HAP-1 (cell line): ENCODE measurements around the gene ZNF674.
"Not testable (repeated sequence)": the region's sequence is repeated elsewhere in the genome, so short reads cannot be mapped to it uniquely, and the experiment has no call there.

ENCODE experiments used
- DNase-seq, 2 experiments: peaks; one replicate each; pipeline ENCODE4 v3.0.0-alpha.2; 2016 to 2020; ENCODE audit warnings: low spot score in 2 of 2
- H3K27me3 ChIP-seq: fragments of 250-450 bp; sonication (Bioruptor Pico); 2 replicates; pipeline ENCODE4 v1.5.1; 2020; ENCODE audit warnings: low read depth, mild to moderate bottlenecking, moderate library complexity
- H3K36me3 ChIP-seq: fragments of 250-450 bp; sonication (Bioruptor Pico); replicated peaks from 2 replicates; pipeline ENCODE4 v1.5.1; 2020; ENCODE audit warnings: mild to moderate bottlenecking
- H3K4me1 ChIP-seq: fragments of 250-450 bp; sonication (Bioruptor Pico); 2 replicates; pipeline ENCODE4 v1.5.1; 2020; ENCODE audit warnings: mild to moderate bottlenecking
- H3K4me3 ChIP-seq: fragments of 250-450 bp; sonication (Bioruptor Pico); 2 replicates; pipeline ENCODE4 v1.5.1; 2020; ENCODE audit warnings: mild to moderate bottlenecking, moderate library complexity
- H3K9me3 ChIP-seq: fragments of 250-450 bp; sonication (Bioruptor Pico); 2 replicates; pipeline ENCODE4 v1.5.1; 2020; ENCODE audit warnings: mild to moderate bottlenecking, moderate library complexity
- in situ Hi-C: fragments of 300-500 bp; cut with MboI; formaldehyde crosslinking; loops from 3 replicates; pipeline ENCODE4 v1.14.3; 2020; ENCODE audit warnings: low sequenced_read_pairs, inconsistent platforms, mixed read lengths

Gene ZNF674

GRCh38 chrX:46478634-46479033 lies 66.6 kb downstream of the ZNF674 start:
- DNase-seq, H3K4me1 ChIP-seq, H3K4me3 ChIP-seq, H3K36me3 ChIP-seq, H3K27me3 ChIP-seq, in situ Hi-C loops: not testable (repeated sequence)
- H3K9me3 ChIP-seq, result peaks cover 11% of the 10 kb centered on the region

- Histone ChIP-seq H3K4me3 (no peak overlapping the region), H3K36me3 (peaks cover 7% of the 10 kb centered on the region), H3K27me3 (no peaks in the 10 kb centered on the region), H3K4me1 (no peaks in the 10 kb centered on the region), H3K9me3 (peaks cover 11% of the 10 kb centered on the region)
- no peak for DNase-seq
- in situ Hi-C loops, result no loop called here
These were observed 67.8 kb downstream of the ZNF674 start for GRCh38 chrX:46477435-46477834.

- in situ Hi-C loops, result no loop called here
- H3K36me3 ChIP-seq, result peaks cover 46% of the 10 kb centered on the region
- no peaks in the 10 kb centered on the region for H3K4me1 ChIP-seq
- DNase-seq, result no peak
- H3K27me3 ChIP-seq, result no peaks in the 10 kb centered on the region
- no peaks in the 10 kb centered on the region for H3K9me3 ChIP-seq
- no peak overlapping the region for H3K4me3 ChIP-seq
These were observed 80.0 kb downstream of the ZNF674 start for GRCh38 chrX:46465203-46465602.

DNA sequence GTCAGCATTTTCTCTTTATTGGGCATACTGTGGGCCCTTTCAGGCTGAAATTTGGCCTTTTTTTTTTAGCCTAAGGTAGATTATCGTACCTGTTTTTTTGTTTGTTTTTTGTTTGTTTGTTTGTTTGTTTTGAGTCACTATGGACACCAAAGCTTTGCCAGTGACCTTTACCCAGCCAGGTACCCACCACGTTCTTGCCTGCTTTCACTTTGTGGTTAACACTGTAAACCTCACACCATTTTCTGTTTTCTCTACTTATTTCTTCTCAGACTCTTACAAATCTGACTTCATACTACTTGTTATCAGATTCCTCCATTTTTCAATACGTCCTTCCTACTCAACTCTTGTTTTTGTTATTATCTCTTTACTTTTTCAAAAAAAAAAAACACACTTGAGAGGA lies 81.5 kb downstream of the ZNF674 start:
- Histone ChIP-seq H3K4me1 (no peaks in the 10 kb centered on the region), H3K27me3 (no peaks in the 10 kb centered on the region), H3K36me3 (peaks cover 34% of the 10 kb centered on the region), H3K9me3 (no peaks in the 10 kb centered on the region), H3K4me3 (no peak overlapping the region)
- in situ Hi-C loops, result no loop called here
- no peak for DNase-seq

GRCh38 chrX:46461660-46462191 lies 83.5 kb downstream of the ZNF674 start:
- in situ Hi-C loops, result no loop called here
- H3K4me3 ChIP-seq, result no peak overlapping the region
- no peak for DNase-seq

DNA sequence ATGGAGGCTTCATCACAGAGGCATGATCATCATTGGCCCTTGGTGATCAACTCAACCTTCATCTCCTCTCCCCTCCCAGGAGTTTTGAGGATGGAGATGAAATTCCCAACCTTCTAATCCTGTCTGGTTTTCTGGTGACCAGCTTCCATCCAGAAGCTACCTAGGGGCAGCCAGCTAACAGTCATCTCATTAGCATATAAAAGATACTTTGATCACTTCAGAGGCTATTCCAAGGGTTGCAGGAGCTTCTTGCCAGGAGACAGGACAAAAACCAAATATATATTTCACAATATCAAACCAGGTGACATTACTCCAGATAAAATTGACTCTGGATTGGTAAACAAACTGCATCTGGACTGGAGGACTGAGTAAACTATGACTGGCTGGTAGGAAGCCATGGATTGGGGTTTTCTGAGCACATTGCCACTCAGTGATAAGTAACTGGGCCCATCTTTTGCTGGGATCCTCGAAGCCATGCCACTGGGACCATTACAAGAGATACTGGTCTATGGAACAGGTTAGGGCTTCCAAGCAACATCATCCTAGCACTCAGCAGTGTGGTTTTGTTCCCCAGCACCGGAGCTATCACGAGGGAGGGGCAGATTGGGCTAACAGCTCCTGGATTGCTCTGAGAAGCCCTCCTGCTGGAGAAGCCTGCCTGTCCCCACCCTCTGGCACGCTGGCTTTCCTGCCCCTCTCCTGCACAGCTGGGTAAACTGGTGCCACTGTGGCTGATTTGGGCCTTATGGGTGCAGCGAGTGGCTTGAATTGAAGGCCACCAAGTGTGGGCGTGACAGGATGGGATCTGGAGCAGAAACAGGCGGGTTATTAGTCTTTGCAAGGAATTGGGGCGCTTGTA lies 84.2 kb downstream of the ZNF674 start:
- in situ Hi-C loops, DNase-seq, H3K4me3 ChIP-seq, H3K27me3 ChIP-seq, H3K4me1 ChIP-seq, H3K9me3 ChIP-seq: not testable (repeated sequence)
- H3K36me3 ChIP-seq, result peaks cover 25% of the 10 kb centered on the region

More at GRCh38 chrX:46461660-46462191, 83.5 kb downstream of the ZNF674 start:
- Histone ChIP-seq H3K4me1 (no peaks in the 10 kb centered on the region), H3K9me3 (no peaks in the 10 kb centered on the region), H3K36me3 (peaks cover 23% of the 10 kb centered on the region), H3K27me3 (no peaks in the 10 kb centered on the region)

- no peak for DNase-seq
- in situ Hi-C loops, result no loop called here
- Histone ChIP-seq H3K36me3 (peaks cover 17% of the 10 kb centered on the region), H3K4me3 (no peak overlapping the region), H3K27me3 (no peaks in the 10 kb centered on the region), H3K9me3 (no peaks in the 10 kb centered on the region), H3K4me1 (no peaks in the 10 kb centered on the region)
These were observed 85.6 kb downstream of the ZNF674 start for GRCh38 chrX:46459603-46460002.

- in situ Hi-C loops, result no loop called here
- Histone ChIP-seq H3K27me3 (no peaks in the 10 kb centered on the region), H3K4me1 (no peaks in the 10 kb centered on the region), H3K9me3 (no peaks in the 10 kb centered on the region), H3K36me3 (peaks cover 14% of the 10 kb centered on the region), H3K4me3 (no peak overlapping the region)
- DNase-seq, result no peak
These were observed 88.9 kb downstream of the ZNF674 start for GRCh38 chrX:46456125-46456922.
